Lung (tissue), 12 donors: ENCODE results near the gene BAIAP2. TPM values are rescaled to one million over a fixed set of nuclear protein-coding genes. Genes with fewer than 3 reads are reported as not detected.

Experiments used
- ATAC-seq: fragments of 200-7000 bp; cut with Tn5 transposase; one replicate; pipeline ENCODE4 v1.9.1; 2020; ENCODE audit warnings: moderate number of reproducible peaks; ENCODE audit not compliant: insufficient read depth, low FRiP score
- DNase-seq, 3 donors: peaks; one replicate each; pipeline ENCODE4 v3.0.0-alpha.2; 2013 to 2017
- H3K27ac ChIP-seq, 2 donors: one replicate each; pipeline ENCODE4 v1.5.1; 2013; ENCODE audit warnings: mild to moderate bottlenecking in 2 of 2, moderate library complexity in 2 of 2, control low read depth in 1 of 2, inconsistent platforms in 1 of 2, low read depth in 1 of 2, low read length in 1 of 2
- H3K27me3 ChIP-seq, 3 donors: one replicate each; pipeline ENCODE4 v1.5.1; 2013; ENCODE audit warnings: low read length in 2 of 3; ENCODE audit not compliant: control insufficient read depth in 3 of 3, insufficient read depth in 3 of 3
- H3K36me3 ChIP-seq, 4 donors: one replicate each; pipeline ENCODE4 v1.5.1; 2013; ENCODE audit warnings: low read length in 4 of 4, mild to moderate bottlenecking in 1 of 4, moderate library complexity in 1 of 4; ENCODE audit not compliant: control insufficient read depth in 4 of 4, insufficient read depth in 4 of 4
- H3K4me1 ChIP-seq, 5 donors: one replicate each; pipeline ENCODE4 v1.5.1; 2013; ENCODE audit warnings: low read length in 5 of 5, mild to moderate bottlenecking in 2 of 5, moderate library complexity in 1 of 5; ENCODE audit not compliant: control insufficient read depth in 5 of 5, insufficient read depth in 5 of 5
- H3K4me3 ChIP-seq: one replicate; pipeline ENCODE4 v1.5.1; 2013; ENCODE audit warnings: mild to moderate bottlenecking, control low read depth, moderate library complexity
- H3K9ac ChIP-seq, 2 donors: one replicate each; pipeline ENCODE4 v1.5.1; 2013; ENCODE audit warnings: low read length in 2 of 2, control low read depth in 1 of 2; ENCODE audit not compliant: insufficient read depth in 1 of 2
- H3K9me3 ChIP-seq, 4 donors: one replicate each; pipeline ENCODE4 v1.5.1; 2013; ENCODE audit warnings: low read length in 3 of 4, mild to moderate bottlenecking in 1 of 4, moderate library complexity in 1 of 4; ENCODE audit not compliant: control insufficient read depth in 4 of 4, insufficient read depth in 3 of 4
- WGBS, 2 donors: extraction: QIAGEN DNeasy Blood & Tissue Kit; methylation state at CpG; one replicate each; pipeline ENCODE4 v1.1.7; 2013; 5-methylcytosine and 5-hydroxymethylcytosine counted together
- polyA plus RNA-seq, 2 donors: library from polyadenylated mRNA; stranded (reverse); fragments of 200-250 nt; gene quantifications; one replicate each; pipeline ENCODE4 v1.2.1, GENCODE V29; 2013
- total RNA-seq, 2 donors: library from RNA; depleted of rRNA in 1 of 2; stranded (reverse); fragments of >200 nt in 1 of 2; gene quantifications; one replicate each; pipeline ENCODE4 v1.2.1, GENCODE V29; 2014 to 2021
- TF ChIP-seq, protein P1 (sequence below): IDR thresholded peaks from 2 replicates; pipeline ENCODE4 v1.5.1; 2012; ENCODE audit warnings: mild to moderate bottlenecking; ENCODE audit errors: control extremely low read depth, extremely low read depth
- donor health status: control.
- donor health status: control.
- donor health status: Bipolar disorder and iron deficiency.
- donor health status: healthy.
- donor health status: DM: yes; HTN: yes; CAD: no.

The BAIAP2 gene
- total and polyA plus RNA-seq, 4 donors, result 59.2 to 141 (median 77.7) TPM

DNA sequence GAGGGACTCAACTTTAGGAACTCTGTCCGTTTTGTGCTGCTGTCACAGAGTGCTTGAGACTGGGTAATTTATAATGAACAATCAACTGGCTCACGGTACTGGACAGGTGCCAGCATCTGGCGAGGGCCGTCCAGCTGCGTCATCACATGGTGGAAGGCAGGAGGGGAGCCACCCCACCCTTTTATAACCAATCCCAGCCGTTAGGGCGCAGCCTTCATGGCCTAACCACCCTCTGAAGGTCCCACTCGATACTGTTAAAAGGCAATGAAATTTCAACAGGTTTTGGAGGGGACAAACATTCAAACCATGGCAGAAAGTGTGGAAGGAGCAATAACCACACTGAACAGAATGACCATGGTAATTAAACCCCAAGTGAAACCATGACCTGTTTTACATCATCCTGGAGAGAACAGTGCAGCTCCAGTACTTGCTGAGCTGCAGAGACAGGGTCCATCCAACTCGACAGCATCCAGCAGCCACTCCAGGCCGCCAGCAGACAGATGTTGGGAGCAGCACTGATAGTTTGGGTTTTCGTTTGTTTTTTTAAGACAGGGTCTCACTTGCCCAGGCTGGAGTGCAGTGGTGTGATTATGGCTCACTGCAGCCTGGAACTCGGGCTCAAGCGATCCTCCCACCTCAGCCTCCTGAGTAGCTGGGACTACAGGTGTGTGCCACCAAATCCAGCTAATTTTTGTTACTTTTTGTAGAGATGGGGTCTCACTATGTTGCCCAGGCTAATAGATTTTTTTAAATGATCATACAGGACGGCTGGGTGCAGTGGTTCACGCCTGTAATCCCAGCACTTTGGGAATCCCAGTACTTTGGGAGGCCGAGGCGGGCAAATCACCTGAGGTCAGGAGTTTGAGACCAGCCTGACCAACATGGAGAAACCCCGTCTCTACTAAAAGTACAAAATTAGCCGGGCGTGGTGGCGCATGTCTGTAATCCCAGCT is 32.3 kb upstream of the BAIAP2 start:
- WGBS, 2 donors, result 49 to 51% methylated on average over 21 of the region's 21 CpGs
- Histone ChIP-seq H3K4me1 (peaks cover 0 to 10% (median 6%) of the 10 kb centered on the region in 5 donors), H3K9me3 (no peaks in the 10 kb centered on the region), H3K9ac (no peak overlapping the region), H3K4me3 (no peak overlapping the region), H3K36me3 (peaks cover 0 to 25% (median 6%) of the 10 kb centered on the region in 4 donors), H3K27ac (no peak overlapping the region), H3K27me3 (peaks cover 0 to 22% (median 18%) of the 10 kb centered on the region in 3 donors)
- DNase-seq (peak; percentile 42 to 61 (median 46)), ATAC-seq (no peak)
- TF ChIP-seq, protein P1, sequence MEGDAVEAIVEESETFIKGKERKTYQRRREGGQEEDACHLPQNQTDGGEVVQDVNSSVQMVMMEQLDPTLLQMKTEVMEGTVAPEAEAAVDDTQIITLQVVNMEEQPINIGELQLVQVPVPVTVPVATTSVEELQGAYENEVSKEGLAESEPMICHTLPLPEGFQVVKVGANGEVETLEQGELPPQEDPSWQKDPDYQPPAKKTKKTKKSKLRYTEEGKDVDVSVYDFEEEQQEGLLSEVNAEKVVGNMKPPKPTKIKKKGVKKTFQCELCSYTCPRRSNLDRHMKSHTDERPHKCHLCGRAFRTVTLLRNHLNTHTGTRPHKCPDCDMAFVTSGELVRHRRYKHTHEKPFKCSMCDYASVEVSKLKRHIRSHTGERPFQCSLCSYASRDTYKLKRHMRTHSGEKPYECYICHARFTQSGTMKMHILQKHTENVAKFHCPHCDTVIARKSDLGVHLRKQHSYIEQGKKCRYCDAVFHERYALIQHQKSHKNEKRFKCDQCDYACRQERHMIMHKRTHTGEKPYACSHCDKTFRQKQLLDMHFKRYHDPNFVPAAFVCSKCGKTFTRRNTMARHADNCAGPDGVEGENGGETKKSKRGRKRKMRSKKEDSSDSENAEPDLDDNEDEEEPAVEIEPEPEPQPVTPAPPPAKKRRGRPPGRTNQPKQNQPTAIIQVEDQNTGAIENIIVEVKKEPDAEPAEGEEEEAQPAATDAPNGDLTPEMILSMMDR, result no peak

- no peak overlapping the region for H3K9ac ChIP-seq
- H3K4me3 ChIP-seq, result no peak overlapping the region
- ATAC-seq (no peak), DNase-seq (peak in 2 of 3 donors; percentile 34 to 49)
- no peak overlapping the region for H3K27ac ChIP-seq
- WGBS, 2 donors, result 2 to 5% methylated on average over 36 to 72 of the region's 72 CpGs
- TF ChIP-seq, protein P1, result no peak
- peaks cover 0 to 13% (median under 1%) of the 10 kb centered on the region in 4 donors for H3K36me3 ChIP-seq
- no peaks in the 10 kb centered on the region for H3K9me3 ChIP-seq
- peaks cover 0 to 22% (median 18%) of the 10 kb centered on the region in 3 donors for H3K27me3 ChIP-seq
- H3K4me1 ChIP-seq, result peaks cover 0 to 10% (median 6%) of the 10 kb centered on the region in 5 donors
Observed at GRCh38 chr17:81003711-81004475, 31.1 kb upstream of the BAIAP2 start.

DNA sequence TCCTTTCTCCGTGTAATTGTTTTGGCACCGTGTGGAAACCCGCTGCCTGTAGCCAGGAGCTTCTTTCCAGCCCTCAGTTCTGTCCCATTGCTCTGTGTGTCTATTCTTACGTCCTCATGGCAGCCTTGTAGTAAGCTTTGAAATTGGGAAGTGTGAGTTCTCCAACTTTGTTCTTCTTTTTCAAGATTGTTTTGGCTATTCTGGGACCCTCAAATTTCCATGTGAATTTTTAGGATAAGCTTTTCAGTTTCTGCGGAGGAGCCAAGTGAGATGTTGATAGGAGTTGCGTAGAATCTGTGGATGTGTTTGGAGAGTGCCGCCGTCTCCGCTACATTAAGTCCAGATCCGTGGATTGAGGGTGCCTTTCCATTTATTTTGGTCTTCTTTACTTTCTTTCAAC is 28.1 kb upstream of the BAIAP2 start:
- peaks cover 0 to 10% (median 6%) of the 10 kb centered on the region in 5 donors for H3K4me1 ChIP-seq
- ATAC-seq (no peak), DNase-seq (no peak)
- H3K27ac ChIP-seq, result no peak overlapping the region
- no peak overlapping the region for H3K4me3 ChIP-seq
- peaks cover 0 to 22% (median 18%) of the 10 kb centered on the region in 3 donors for H3K27me3 ChIP-seq
- H3K9me3 ChIP-seq, result peaks cover 0 to 5% (median 2%) of the 10 kb centered on the region in 4 donors
- TF ChIP-seq, protein P1, result no peak
- no peaks in the 10 kb centered on the region for H3K36me3 ChIP-seq
- WGBS, 2 donors, result 66 to 72% methylated on average over 10 of the region's 10 CpGs
- no peak overlapping the region for H3K9ac ChIP-seq
